ENCODE data around the gene GLI2. TPM values are rescaled to one million over a fixed set of nuclear protein-coding genes. Genes with fewer than 3 reads are reported as not detected.

The GLI2 gene
- total and polyA plus RNA-seq, 2 donors from 2014 or later = 0.32 to 3.7 TPM

- Histone ChIP-seq H3K27ac (ENCODE audit: low read depth in 2 of 2, low read length in 2 of 2) (no peak overlapping the region), H3K9me3 (ENCODE audit: control insufficient read depth in 2 of 3, insufficient read depth in 1 of 3, low read length in 3 of 3) (no peaks in the 10 kb centered on the region), H3K27me3 (ENCODE audit: control insufficient read depth, insufficient read depth, low read length) (no peaks in the 10 kb centered on the region), H3K4me1 (ENCODE audit: control insufficient read depth in 2 of 3, insufficient read depth in 2 of 3, low read depth in 1 of 3, low read length in 3 of 3) (peaks cover 15 to 32% (median 16%) of the 10 kb centered on the region in 3 donors), H3K36me3 (ENCODE audit: control insufficient read depth in 2 of 3, insufficient read depth in 3 of 3, low read length in 3 of 3) (no peaks in the 10 kb centered on the region), H3K4me3 (ENCODE audit: low read length in 3 of 3) (no peak overlapping the region), H3K9ac (ENCODE audit: low read length in 3 of 3) (no peak overlapping the region)
- intact Hi-C loops (cut with DNase I) = no loop called here
- TF ChIP-seq, protein P1, sequence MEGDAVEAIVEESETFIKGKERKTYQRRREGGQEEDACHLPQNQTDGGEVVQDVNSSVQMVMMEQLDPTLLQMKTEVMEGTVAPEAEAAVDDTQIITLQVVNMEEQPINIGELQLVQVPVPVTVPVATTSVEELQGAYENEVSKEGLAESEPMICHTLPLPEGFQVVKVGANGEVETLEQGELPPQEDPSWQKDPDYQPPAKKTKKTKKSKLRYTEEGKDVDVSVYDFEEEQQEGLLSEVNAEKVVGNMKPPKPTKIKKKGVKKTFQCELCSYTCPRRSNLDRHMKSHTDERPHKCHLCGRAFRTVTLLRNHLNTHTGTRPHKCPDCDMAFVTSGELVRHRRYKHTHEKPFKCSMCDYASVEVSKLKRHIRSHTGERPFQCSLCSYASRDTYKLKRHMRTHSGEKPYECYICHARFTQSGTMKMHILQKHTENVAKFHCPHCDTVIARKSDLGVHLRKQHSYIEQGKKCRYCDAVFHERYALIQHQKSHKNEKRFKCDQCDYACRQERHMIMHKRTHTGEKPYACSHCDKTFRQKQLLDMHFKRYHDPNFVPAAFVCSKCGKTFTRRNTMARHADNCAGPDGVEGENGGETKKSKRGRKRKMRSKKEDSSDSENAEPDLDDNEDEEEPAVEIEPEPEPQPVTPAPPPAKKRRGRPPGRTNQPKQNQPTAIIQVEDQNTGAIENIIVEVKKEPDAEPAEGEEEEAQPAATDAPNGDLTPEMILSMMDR (IDR thresholded peaks at IDR 0.05; ENCODE audit: borderline replicate concordance, extremely low read depth, insufficient read depth) = no peak
- FAIRE-seq = no peak
- DNase-seq = peak in 2 of 5 donors; percentile 7 to 24
Observed at GRCh38 chr2:120762341-120763061, 26.8 kb downstream of the GLI2 start.

DNA sequence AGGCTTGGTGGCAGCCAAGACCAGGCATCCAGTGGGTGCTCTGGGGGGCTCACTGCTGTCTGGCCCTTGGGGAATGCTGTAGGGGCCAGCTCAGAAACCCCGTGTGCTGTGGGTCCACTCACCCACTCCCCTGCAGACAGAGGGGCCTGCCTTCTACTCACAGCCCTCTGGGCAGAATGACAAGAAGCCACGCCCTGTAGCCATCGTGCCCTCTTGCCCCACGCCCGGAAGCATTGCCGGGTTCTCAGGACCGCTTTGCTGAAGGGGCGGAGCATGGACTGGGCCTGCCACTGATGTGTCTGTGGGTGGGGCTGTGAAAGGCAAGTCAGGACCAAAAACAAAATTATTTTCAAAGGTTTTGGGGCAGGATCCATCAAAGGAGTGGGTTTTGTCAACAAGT lies 27.8 kb downstream of the GLI2 start:
- TF ChIP-seq, protein P1 (IDR thresholded peaks at IDR 0.05; ENCODE audit: borderline replicate concordance, extremely low read depth, insufficient read depth) = no peak
- Histone ChIP-seq H3K4me1 (ENCODE audit: control insufficient read depth in 2 of 3, insufficient read depth in 2 of 3, low read depth in 1 of 3, low read length in 3 of 3) (peaks cover 15 to 30% (median 16%) of the 10 kb centered on the region in 3 donors), H3K27ac (ENCODE audit: low read depth in 2 of 2, low read length in 2 of 2) (no peak overlapping the region), H3K9ac (ENCODE audit: low read length in 3 of 3) (no peak overlapping the region), H3K4me3 (ENCODE audit: low read length in 3 of 3) (no peak overlapping the region), H3K9me3 (ENCODE audit: control insufficient read depth in 2 of 3, insufficient read depth in 1 of 3, low read length in 3 of 3) (no peaks in the 10 kb centered on the region), H3K27me3 (ENCODE audit: control insufficient read depth, insufficient read depth, low read length) (no peaks in the 10 kb centered on the region), H3K36me3 (ENCODE audit: control insufficient read depth in 2 of 3, insufficient read depth in 3 of 3, low read length in 3 of 3) (no peaks in the 10 kb centered on the region)
- DNase-seq (peak in 3 of 5 donors; percentile 9 to 86 (median 54)), FAIRE-seq (no peak)
- intact Hi-C loops (cut with DNase I) = no loop called here

- Histone ChIP-seq H3K27me3 (ENCODE audit: control insufficient read depth, insufficient read depth, low read length) (no peaks in the 10 kb centered on the region), H3K9ac (ENCODE audit: low read length in 3 of 3) (no peak overlapping the region), H3K4me1 (ENCODE audit: control insufficient read depth in 2 of 3, insufficient read depth in 2 of 3, low read depth in 1 of 3, low read length in 3 of 3) (peaks cover 14 to 30% (median 15%) of the 10 kb centered on the region in 3 donors), H3K27ac (ENCODE audit: low read depth in 2 of 2, low read length in 2 of 2) (no peak overlapping the region), H3K36me3 (ENCODE audit: control insufficient read depth in 2 of 3, insufficient read depth in 3 of 3, low read length in 3 of 3) (no peaks in the 10 kb centered on the region), H3K9me3 (ENCODE audit: control insufficient read depth in 2 of 3, insufficient read depth in 1 of 3, low read length in 3 of 3) (no peaks in the 10 kb centered on the region), H3K4me3 (ENCODE audit: low read length in 3 of 3) (no peak overlapping the region)
- TF ChIP-seq, protein P1 (IDR thresholded peaks at IDR 0.05; ENCODE audit: borderline replicate concordance, extremely low read depth, insufficient read depth) = no peak
- intact Hi-C loops (cut with DNase I) = no loop called here
- DNase-seq (peak in 2 of 5 donors; percentile 8 to 56), FAIRE-seq (no peak)
Observed at GRCh38 chr2:120763931-120764330, 28.3 kb downstream of the GLI2 start.

All from kidney (tissue), 14 donors.